Activated naive CD4-positive, alpha-beta T cell treated with anti-CD3 and anti-CD28 coated beads for 36 hours (primary cell): ENCODE data around the gene GPR141. TPM values are rescaled to one million over a fixed set of nuclear protein-coding genes. Genes with fewer than 3 reads are reported as not detected.

ENCODE experiments used
- CTCF ChIA-PET: fragments of 350-600 bp; sonication (Branson Sonifier 250); formaldehyde crosslinking; loops from one replicate; lab custom pipeline; 2021; ENCODE audit warnings: antibody characterized with exemption; lab: Charles Lee
- DNase-seq: peaks from one replicate; pipeline ENCODE4 v3.0.0-alpha.2; 2020
- H3K27ac Mint-ChIP-seq: one replicate; pipeline ENCODE4 v1.8.0; 2021; ENCODE audit warnings: mild to moderate bottlenecking, mixed read lengths
- H3K27me3 Mint-ChIP-seq: one replicate; pipeline ENCODE4 v1.8.0; 2021; ENCODE audit warnings: low read depth, mixed read lengths
- H3K36me3 Mint-ChIP-seq: one replicate; pipeline ENCODE4 v1.8.0; 2021; ENCODE audit warnings: low read depth, mixed read lengths
- H3K4me1 Mint-ChIP-seq: one replicate; pipeline ENCODE4 v1.8.0; 2021; ENCODE audit warnings: low read depth, mixed read lengths
- H3K4me3 Mint-ChIP-seq: one replicate; pipeline ENCODE4 v1.8.0; 2021; ENCODE audit warnings: mild to moderate bottlenecking, moderate library complexity, mixed read lengths
- H3K9me3 Mint-ChIP-seq: one replicate; pipeline ENCODE4 v1.8.0; 2021; ENCODE audit warnings: mixed read lengths
- intact Hi-C: fragments of 100-400 bp; cut with micrococcal nuclease; formaldehyde crosslinking; loops from one replicate; pipeline ENCODE4 v1.15.1; 2023
- total RNA-seq, 2 experiments: library from RNA; stranded (reverse); gene quantifications; one replicate each; pipeline ENCODE4 v1.2.3, GENCODE V29; 2021

The GPR141 gene
- total RNA-seq, 2 experiments from 2014 or later: not detected

GRCh38 chr7:37719077-37719476, 35.5 kb downstream of the GPR141 start:
- Mint-ChIP-seq H3K27ac (no peak overlapping the region), H3K9me3 (no peaks in the 10 kb centered on the region), H3K27me3 (no peaks in the 10 kb centered on the region), H3K36me3 (no peaks in the 10 kb centered on the region), H3K4me1 (no peaks in the 10 kb centered on the region), H3K4me3 (no peak overlapping the region)
- intact Hi-C loops: no loop called here
- CTCF ChIA-PET: interaction anchor here (0.8 kb wide), 1 partner anchor 114 kb away, joined by 3 read pairs; no protein-coding TSS in a partner anchor
- DNase-seq: no peak

DNA sequence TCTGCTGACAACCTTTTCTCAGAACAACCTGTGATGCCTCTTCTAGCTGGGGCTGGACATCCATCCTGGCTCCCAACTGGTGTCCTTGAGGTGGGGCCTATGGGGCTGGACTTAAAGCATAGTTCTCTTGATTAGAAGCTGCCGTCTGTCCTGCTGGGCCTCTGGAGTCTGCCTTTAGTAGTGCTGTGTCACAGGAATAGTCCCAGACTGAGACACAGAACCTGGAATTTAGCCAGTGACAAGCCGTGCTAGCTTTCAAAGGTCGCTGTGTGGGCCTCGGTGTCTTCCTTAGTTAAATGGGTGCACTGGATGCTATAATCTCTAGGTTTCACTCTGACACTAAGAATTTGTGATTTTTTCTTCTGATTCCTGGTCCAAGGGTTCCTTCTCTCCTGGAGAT, 41.2 kb downstream of the GPR141 start:
- Mint-ChIP-seq H3K36me3 (no peaks in the 10 kb centered on the region), H3K4me1 (peaks cover 6% of the 10 kb centered on the region), H3K9me3 (no peaks in the 10 kb centered on the region), H3K27me3 (no peaks in the 10 kb centered on the region), H3K27ac (no peak overlapping the region), H3K4me3 (no peak overlapping the region)
- intact Hi-C loops: no loop called here
- DNase-seq: no peak
- CTCF ChIA-PET: no interaction called here

GRCh38 chr7:37726016-37726415, 42.5 kb downstream of the GPR141 start:
- CTCF ChIA-PET: no interaction called here
- intact Hi-C loops: no loop called here
- Mint-ChIP-seq H3K9me3 (no peaks in the 10 kb centered on the region), H3K36me3 (no peaks in the 10 kb centered on the region), H3K27me3 (no peaks in the 10 kb centered on the region), H3K4me3 (no peak overlapping the region), H3K27ac (no peak overlapping the region), H3K4me1 (peaks cover 6% of the 10 kb centered on the region)
- no peak for DNase-seq

DNA sequence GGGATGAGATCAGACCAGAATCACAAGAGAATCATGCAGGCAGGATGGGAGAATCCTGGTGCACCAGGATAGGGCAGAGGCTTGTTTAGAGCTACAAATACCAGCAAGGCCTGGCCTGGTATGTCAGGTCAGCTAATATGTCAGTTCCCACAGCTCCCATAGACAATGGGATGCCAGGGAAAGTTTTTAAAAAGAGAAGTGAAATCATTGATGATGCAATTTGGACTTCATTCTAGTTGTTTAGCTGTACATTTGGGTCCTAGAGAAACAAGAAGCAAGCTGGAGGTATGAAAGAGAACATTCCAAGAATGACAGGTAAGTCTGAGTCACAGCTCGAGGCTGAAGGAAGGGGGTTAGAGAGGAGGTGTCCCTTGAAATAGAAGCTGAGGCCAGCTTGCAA, 45.2 kb downstream of the GPR141 start:
- no peak for DNase-seq
- H3K27me3 Mint-ChIP-seq: peaks cover 6% of the 10 kb centered on the region
- no peaks in the 10 kb centered on the region for H3K9me3 Mint-ChIP-seq
- peaks cover 6% of the 10 kb centered on the region for H3K4me1 Mint-ChIP-seq
- H3K27ac Mint-ChIP-seq: no peak overlapping the region
- CTCF ChIA-PET: no interaction called here
- H3K4me3 Mint-ChIP-seq: no peak overlapping the region
- intact Hi-C loops: no loop called here
- no peaks in the 10 kb centered on the region for H3K36me3 Mint-ChIP-seq

GRCh38 chr7:37729181-37729580, 45.6 kb downstream of the GPR141 start:
- intact Hi-C loops: no loop called here
- no peaks in the 10 kb centered on the region for H3K36me3 Mint-ChIP-seq
- no peak overlapping the region for H3K27ac Mint-ChIP-seq
- H3K9me3 Mint-ChIP-seq: no peaks in the 10 kb centered on the region
- no peak overlapping the region for H3K4me3 Mint-ChIP-seq
- peaks cover 6% of the 10 kb centered on the region for H3K27me3 Mint-ChIP-seq
- peaks cover 6% of the 10 kb centered on the region for H3K4me1 Mint-ChIP-seq
- DNase-seq: no peak
- CTCF ChIA-PET: no interaction called here

DNA sequence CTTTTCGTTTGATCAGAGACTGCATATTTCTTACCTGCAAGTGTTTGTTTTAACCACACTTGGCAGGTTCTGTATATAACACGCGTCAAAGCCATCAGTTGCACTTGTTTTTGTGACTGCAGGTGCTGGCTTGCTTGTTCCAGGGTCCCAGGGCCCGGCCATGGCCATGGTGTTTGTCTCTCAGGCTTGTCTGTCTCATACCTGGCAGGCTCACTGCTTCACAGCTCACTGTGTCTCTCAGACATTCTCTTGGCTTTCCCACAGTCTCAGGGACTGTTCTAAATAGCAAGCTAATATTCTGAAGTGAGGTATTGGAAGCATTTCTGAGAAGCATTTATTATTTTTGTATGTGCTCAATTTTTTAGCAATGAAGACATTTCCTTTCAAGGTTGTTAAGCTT, 46.9 kb downstream of the GPR141 start:
- Mint-ChIP-seq H3K4me3 (no peak overlapping the region), H3K27ac (no peak overlapping the region), H3K4me1 (peaks cover 6% of the 10 kb centered on the region), H3K36me3 (no peaks in the 10 kb centered on the region), H3K9me3 (no peaks in the 10 kb centered on the region), H3K27me3 (peaks cover 6% of the 10 kb centered on the region)
- intact Hi-C loops: no loop called here
- CTCF ChIA-PET: interaction anchor here (0.9 to 1.1 kb wide), 2 partner anchors 21 to 32 kb away, joined by 3 read pairs; no protein-coding TSS in a partner anchor
- no peak for DNase-seq

DNA sequence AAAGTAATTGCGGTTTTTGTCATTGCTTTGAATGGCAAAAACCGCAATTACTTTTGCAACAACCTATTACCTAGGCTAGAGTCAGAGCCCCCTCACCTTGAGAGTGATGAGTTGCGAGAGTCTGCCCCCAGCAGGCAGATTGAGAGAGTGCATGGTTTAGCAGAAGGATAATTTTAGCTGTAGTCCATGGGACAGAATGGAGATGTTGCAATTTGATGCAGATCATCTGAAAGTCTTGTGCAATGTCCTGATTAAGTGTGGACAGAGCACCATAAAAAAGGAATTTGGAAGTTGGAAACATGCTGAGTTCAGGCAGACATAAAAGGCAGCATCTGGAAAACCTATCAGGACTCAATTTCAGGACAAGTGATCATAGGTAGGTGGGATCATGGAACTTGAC, 48.7 kb downstream of the GPR141 start:
- no peaks in the 10 kb centered on the region for H3K4me1 Mint-ChIP-seq
- H3K9me3 Mint-ChIP-seq: no peaks in the 10 kb centered on the region
- H3K4me3 Mint-ChIP-seq: no peak overlapping the region
- H3K27me3 Mint-ChIP-seq: peaks cover 6% of the 10 kb centered on the region
- intact Hi-C loops: no loop called here
- peak; percentile 38 for DNase-seq
- CTCF ChIA-PET: interaction anchor here (0.5 to 1.0 kb wide), 5 partner anchors 10 to 979 kb away, joined by 3 to 4 read pairs (median 3); no protein-coding TSS in a partner anchor
- H3K36me3 Mint-ChIP-seq: no peaks in the 10 kb centered on the region
- H3K27ac Mint-ChIP-seq: no peak overlapping the region

GRCh38 chr7:37732888-37733287, 49.3 kb downstream of the GPR141 start:
- CTCF ChIA-PET: interaction anchor here (0.5 to 1.0 kb wide), 5 partner anchors 11 to 980 kb away, joined by 3 to 4 read pairs (median 3); no protein-coding TSS in a partner anchor
- Mint-ChIP-seq H3K4me1 (no peaks in the 10 kb centered on the region), H3K27me3 (peaks cover 6% of the 10 kb centered on the region), H3K36me3 (no peaks in the 10 kb centered on the region), H3K27ac (no peak overlapping the region), H3K4me3 (no peak overlapping the region), H3K9me3 (no peaks in the 10 kb centered on the region)
- DNase-seq: no peak
- intact Hi-C loops: no loop called here

DNA sequence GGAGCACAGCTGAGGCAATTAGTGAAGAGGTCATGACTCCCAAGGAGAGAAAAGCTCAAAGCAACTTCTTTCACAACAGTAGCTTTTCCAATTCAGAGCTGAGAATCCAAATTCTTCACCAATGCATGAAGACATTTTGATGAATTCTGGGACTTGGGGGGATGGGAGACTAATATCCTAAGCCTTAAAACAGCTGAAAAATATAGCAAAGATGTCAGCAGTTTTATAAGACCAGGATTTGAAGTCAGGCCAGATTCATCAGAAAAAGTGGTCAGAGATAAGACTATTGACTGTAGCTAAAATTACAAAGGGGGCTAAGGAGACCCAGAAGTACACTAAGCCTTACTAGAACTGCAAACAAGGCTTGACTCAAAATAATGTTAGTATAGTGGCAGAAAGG, 51.6 kb downstream of the GPR141 start:
- Mint-ChIP-seq H3K4me1 (no peaks in the 10 kb centered on the region), H3K4me3 (no peak overlapping the region), H3K36me3 (no peaks in the 10 kb centered on the region), H3K9me3 (no peaks in the 10 kb centered on the region), H3K27me3 (peaks cover 6% of the 10 kb centered on the region), H3K27ac (no peak overlapping the region)
- no peak for DNase-seq
- CTCF ChIA-PET: no interaction called here
- intact Hi-C loops: no loop called here

DNA sequence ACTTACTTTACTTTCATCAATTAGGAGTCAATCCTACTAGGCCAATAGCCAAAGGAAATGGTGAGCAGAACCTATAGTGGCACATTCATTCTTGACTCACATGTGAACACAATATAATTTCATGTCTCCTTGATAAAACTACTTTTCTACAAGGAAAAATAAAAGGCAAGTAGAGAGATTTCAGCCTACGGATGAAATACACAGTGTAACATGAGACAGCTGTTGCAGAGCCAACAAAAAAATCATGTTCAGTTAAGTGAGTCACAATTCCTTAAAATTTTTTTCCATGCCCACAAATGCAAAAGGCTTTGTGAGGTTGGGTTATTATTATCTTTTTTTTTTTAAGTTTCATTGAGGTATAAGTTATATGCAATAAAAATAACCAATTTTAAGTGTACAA, 54.8 kb downstream of the GPR141 start:
- H3K4me1 Mint-ChIP-seq: no peaks in the 10 kb centered on the region
- no peak overlapping the region for H3K4me3 Mint-ChIP-seq
- H3K27me3 Mint-ChIP-seq: no peaks in the 10 kb centered on the region
- H3K9me3 Mint-ChIP-seq: no peaks in the 10 kb centered on the region
- intact Hi-C loops: no loop called here
- CTCF ChIA-PET: no interaction called here
- no peaks in the 10 kb centered on the region for H3K36me3 Mint-ChIP-seq
- no peak for DNase-seq
- H3K27ac Mint-ChIP-seq: no peak overlapping the region

DNA sequence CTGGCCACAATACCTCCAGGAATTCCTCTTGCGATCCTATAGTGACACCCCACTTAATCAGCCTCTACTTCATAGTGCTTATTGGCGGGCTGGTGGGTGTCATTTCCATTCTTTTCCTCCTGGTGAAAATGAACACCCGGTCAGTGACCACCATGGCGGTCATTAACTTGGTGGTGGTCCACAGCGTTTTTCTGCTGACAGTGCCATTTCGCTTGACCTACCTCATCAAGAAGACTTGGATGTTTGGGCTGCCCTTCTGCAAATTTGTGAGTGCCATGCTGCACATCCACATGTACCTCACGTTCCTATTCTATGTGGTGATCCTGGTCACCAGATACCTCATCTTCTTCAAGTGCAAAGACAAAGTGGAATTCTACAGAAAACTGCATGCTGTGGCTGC, 56.8 kb downstream of the GPR141 start:
- CTCF ChIA-PET: no interaction called here
- no peak for DNase-seq
- intact Hi-C loops: no loop called here
- no peak overlapping the region for H3K4me3 Mint-ChIP-seq
- H3K27ac Mint-ChIP-seq: no peak overlapping the region
- no peaks in the 10 kb centered on the region for H3K4me1 Mint-ChIP-seq
- H3K27me3 Mint-ChIP-seq: no peaks in the 10 kb centered on the region
- no peaks in the 10 kb centered on the region for H3K36me3 Mint-ChIP-seq
- no peaks in the 10 kb centered on the region for H3K9me3 Mint-ChIP-seq

DNA sequence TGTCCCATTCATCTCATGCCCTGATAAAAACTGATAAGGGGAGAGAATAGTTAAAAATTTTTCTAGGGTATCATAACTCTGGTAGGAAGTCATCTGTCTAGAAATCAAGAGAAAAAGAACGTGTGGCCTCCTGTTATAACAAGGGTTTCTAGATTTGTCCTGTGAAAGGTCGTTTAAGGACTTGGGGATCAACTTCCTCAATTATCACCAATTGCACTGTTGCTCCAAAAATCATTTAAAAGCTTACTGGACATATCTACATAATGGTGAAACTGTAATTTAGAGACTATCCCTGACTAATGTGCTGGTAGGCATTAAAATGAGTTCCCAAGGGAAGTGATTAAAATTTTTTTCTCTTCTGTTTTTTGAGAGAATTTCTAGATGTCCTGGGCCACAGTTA, 58.2 kb downstream of the GPR141 start:
- Mint-ChIP-seq H3K27me3 (no peaks in the 10 kb centered on the region), H3K36me3 (no peaks in the 10 kb centered on the region), H3K27ac (no peak overlapping the region), H3K4me1 (no peaks in the 10 kb centered on the region), H3K4me3 (no peak overlapping the region), H3K9me3 (no peaks in the 10 kb centered on the region)
- intact Hi-C loops: no loop called here
- CTCF ChIA-PET: no interaction called here
- no peak for DNase-seq

- Mint-ChIP-seq H3K4me1 (no peaks in the 10 kb centered on the region), H3K9me3 (no peaks in the 10 kb centered on the region), H3K36me3 (no peaks in the 10 kb centered on the region), H3K27me3 (peaks cover 2% of the 10 kb centered on the region), H3K27ac (no peak overlapping the region), H3K4me3 (no peak overlapping the region)
- intact Hi-C loops: no loop called here
- DNase-seq: no peak
- CTCF ChIA-PET: no interaction called here
Measured at GRCh38 chr7:37751096-37751495, 67.5 kb downstream of the GPR141 start.
